GM19467 (cell line): ENCODE measurements around the gene MROH9.
"Not testable (repeated sequence)": the region's sequence is repeated elsewhere in the genome, so short reads cannot be mapped to it uniquely, and the experiment has no call there.

Experiments
- ATAC-seq: cut with Tn5 transposase; IDR thresholded peaks from one replicate; pipeline ENCODE4 v1.9.1; 2021; ENCODE audit warnings: mild to moderate bottlenecking, moderate library complexity; ENCODE audit not compliant: unreplicated experiment

Gene MROH9

GRCh38 chr1:170935231-170935630, at the start of gene MROH9:
Gene MROH9, plus strand, starts transcription at chr1:170935534. Its CDS starts 10,023 bp downstream, at chr1:170945557.
- no peak for ATAC-seq

DNA sequence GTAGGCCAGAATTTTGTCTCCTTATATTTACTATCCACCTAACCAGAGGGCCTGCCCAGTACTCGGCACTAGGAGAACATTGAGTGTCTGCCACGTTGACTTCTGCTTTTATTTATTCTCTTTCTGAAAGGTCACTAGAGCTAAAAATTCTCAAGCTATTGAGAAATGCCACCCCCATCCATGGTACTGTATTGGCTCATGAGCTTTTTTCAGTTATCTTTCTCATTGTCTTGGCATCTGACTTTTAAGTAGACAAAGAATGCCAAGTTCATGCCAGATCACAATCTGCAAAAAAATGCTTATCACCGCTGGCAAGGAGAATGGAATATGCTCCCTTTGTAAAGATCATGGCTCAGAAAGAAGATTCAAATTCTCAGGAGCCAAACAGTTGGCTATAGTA, 49.8 kb upstream of the MROH9 start:
- ATAC-seq = no peak

DNA sequence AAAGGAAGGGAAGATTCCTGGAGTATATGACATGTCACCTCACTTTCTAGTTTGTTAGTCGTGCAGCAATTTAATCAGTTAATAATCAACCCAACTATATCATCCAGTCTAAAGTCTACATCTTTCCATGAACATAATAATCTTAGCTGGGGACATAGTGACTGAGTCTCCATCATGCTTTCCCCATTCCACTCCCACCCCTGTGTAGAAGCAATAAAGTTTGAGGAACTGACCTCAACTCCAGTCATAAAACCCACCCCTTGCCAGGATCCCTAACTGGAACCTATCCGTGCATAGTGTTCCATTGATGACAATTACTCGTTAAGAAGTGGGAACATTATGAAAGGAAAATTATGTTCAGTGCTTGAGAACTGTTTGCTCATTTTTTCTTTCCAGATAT, 48.9 kb upstream of the MROH9 start:
- ATAC-seq = no peak

DNA sequence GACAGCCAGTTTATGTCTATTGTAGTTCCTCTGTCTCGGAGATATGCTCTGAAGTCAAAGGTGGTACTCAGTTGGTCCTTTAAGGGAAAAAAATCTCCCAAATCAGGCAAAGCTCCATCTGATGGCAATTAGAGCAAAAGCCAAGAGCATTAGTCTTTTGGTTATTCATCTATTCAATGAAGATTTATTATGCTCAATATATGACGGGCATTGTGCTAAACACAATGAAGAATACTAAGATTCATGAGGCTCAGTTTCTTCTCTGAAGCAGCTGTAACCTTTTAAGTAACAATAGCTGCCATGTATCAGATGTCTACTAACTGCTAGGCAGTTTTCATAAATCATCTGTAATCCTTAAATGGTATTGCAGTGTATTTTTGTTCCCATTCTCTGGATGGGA, 47.6 kb upstream of the MROH9 start:
- ATAC-seq = no peak

DNA sequence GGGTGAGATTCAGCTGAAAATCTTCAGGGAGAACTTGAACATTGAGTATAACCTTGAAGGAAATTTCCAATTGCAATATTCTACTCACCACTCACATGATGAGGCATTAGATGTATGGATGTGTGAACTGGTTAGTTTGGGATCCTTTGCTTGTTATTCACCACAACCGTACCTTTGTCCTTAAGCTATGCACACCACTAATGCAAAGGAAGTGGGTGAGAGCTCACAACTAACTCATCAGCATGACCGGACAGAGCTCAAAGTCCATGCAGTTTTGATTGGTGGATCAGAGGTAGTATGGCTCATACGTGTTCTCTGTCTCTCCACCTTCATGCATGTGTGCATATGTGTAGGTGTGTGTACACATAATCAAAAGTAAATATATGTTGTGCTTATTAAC, 43.5 kb upstream of the MROH9 start:
- ATAC-seq = no peak

DNA sequence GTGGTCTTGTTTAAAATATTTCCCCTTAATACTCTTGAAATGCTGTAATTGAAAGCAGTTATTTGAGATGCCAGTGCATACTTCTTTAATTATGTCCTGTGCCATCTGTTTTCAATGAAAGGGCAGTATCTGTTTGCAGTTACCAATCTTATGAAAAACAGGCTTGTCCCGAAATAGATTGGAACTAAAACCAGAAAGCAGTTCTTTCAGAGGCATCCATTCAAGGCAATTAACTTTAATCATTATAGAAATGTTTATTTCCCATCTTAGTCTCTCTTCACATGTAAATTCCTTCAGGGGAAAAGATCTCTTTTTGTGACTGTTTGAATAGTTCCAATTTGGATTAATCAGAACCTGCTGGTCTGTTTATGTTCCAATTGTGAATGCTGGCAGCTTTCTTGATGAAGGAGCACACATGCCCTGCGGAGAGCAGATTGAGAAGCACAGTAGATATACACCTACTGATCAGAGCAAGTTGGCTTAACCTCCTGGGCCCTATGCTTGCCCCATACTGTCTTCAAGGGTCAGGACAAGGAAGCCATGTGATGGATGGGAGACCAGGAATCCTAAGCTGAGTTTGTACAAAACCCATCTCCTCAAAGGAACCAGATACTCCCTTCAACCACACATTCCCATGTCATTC, 41.6 kb upstream of the MROH9 start:
- no peak for ATAC-seq

DNA sequence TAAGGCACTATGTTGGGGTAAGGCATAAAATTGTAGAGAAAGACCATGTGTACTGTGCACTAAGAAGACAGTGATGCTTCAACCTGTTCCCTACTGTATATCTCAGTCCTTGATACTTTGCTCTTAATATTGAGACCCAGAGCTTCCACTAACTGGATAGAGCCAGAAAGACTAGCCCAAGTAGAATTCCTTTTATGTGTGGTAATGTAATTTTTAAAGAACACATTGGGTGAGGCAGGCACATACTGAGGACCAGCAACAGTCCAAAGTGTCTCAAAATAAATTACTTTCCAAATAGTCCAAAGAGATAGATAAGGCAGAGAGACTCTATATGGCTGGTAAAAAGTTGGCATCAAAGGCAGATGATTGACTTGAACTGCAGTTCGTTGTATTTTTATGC, 31.4 kb upstream of the MROH9 start:
- ATAC-seq = no peak

- no peak for ATAC-seq
Measured at GRCh38 chr1:170908942-170909341, 26.4 kb upstream of the MROH9 start.

DNA sequence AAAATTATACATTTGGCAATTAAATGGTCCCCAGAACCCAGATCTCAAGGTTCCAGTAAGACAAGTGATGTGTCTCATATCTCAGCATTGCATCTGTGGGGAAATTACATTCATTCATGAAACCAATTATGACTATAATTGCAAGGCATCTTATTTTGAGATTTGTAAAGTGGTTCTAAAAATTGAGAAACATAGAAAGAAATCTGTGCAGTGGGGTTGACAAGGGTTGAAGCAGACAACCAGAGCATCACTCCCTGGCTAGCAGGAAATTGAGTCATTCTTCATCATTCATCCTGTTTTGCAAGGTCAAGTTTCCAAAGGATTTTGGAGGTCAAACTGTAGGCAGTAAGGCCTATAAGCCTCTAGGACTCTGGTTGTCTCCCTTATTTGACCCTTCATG, 25.1 kb upstream of the MROH9 start:
- no peak for ATAC-seq

DNA sequence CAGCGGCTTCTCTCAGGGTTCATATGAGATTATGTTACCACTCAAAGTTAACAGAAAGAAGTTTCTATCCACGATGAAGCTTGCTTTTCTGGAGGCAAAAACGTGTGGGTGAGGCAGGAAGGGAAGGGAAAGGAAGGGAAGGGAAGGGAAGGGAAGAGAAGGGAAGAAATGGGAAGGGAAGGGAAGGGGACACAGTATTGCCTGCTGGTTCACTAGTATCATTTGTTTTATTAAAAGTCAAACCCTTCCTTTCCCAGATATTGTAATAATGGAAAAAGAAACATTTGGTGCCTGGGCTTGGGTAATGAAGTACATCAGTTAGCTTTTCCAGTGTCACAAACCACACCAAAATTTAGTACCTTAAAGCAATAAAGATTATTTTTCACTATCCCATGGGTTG, 18.0 kb upstream of the MROH9 start:
- no peak for ATAC-seq

DNA sequence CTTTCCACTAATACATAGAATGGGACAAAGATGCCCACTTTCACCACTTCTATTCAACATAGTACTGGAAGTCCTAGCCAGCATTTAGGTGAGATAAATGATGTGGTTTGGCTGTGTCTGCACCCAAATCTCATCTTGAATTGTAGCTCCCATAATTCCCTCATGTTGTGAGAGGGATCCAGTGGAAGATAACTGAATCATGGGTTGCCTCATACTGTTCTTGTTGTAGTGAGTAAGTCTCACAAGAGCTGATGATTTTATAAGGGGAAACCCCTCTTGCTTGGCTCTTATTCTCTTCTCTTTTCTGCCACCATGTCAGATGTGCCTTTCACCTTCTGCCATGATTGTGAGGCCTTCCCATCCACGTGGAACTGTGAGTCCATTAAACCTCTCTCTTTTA, 10.7 kb upstream of the MROH9 start:
- ATAC-seq = not testable (repeated sequence)

DNA sequence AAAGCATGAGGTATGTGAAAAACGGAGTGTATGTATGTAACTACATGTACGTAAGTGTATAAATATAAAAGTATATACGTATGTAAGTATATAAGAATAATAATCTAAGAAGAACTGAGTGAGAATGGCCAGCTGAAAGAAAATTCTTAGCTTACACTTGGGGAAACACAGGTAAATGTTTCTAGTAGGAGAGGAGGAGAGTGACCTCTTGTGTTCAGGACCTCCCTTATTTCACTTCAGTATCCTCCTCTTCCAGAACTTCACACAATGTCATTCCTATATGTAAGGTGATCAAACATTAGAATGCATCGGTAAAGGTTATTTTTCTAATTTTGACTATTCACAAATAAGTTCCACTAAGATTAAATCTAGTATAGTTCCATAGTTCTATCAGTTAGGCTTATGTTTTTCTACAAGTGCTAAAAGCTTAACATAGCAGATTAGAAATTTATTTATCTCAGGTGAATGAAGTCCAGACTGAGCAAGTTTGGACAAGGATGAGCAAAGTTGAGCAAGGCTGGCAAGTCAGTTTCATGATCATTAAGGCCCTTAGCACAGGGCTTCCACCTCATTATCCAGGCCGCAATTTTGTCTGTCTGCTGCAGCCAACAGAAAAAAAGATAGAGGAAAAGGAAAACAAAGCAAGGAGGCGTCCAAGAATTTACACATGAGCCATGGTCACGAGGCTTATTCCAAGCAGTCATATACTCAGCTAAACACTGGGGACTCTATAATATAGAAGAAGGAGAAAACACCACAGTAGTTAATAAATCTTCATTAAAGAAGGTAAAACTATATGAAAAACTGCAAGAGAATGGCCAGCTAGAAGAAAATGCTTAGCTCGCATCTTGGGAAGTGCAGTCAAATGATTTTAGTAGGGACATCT, 7.1 kb upstream of the MROH9 start:
- no peak for ATAC-seq

DNA sequence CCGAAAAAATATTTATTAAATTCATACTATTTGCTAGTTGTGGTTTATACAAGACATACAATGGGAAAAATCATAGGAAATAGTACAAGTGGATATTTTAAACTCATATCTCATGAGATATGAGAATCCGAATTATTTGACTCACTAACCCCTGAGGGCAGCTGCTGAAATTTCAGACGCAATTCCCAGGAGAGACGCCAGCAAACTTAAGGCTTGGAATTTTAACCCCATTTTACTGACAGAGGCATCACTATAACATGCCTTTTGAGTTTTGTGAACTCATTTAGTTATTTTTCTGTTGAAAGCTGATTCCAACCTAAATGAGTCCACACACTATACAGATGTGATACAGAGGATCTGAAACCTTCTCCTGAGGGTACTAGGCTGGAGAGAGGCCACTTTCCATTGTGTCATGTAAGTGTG, 5.9 kb upstream of the MROH9 start:
- no peak for ATAC-seq

DNA sequence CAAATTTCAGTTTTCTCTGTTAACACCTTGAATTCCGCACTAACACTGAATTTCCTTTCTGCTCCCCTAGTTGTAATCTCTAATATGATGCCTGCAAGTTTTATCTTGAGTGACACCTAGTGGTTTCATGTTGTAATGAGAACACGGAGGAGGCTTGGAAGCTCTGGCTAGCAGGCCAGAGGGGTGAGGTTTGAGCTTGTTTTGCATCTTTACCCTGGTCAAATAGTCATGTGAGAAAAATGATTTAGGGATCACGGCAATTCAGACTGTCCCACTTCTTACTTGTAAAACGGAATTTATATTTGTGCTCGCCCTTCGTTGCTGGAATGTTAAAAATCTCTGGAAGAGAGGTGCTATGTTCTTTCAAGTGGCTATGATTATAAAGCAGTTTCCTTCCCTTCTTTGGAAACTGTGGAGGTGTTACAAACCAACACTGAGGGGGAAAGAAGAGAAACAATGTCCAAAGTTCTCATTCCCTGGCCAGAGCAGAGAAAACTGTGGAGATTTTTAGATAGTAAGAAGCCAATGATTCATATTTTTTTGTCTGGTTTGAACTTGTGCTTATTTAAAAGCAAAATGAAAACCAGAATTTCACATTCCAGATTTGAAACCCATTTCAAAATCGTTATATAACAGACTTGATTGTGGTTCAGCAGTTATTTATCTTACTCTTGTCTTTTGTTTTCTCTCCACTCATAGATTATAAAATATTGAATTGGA, 5.3 kb upstream of the MROH9 start:
- ATAC-seq = peak; percentile 94

DNA sequence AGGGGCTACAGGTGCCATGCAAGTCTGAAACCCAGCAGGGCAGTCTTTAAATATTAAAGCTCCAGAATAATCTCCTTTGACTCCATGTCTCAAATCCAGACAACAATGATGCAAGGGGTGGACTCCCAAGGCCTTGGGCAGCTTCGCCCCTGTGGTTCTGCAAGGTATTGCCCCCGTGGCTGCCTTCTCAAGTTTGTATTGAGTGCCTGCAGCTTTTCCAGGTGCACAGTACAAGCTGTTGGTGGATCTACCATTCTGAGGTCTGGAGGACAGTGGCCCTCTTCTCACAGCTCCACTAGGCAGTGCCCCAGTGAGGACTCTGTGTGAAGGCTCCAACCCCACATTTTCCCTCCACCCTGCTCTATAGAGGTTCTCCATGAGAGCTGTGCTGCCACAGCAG, 3.7 kb upstream of the MROH9 start:
- ATAC-seq = no peak

DNA sequence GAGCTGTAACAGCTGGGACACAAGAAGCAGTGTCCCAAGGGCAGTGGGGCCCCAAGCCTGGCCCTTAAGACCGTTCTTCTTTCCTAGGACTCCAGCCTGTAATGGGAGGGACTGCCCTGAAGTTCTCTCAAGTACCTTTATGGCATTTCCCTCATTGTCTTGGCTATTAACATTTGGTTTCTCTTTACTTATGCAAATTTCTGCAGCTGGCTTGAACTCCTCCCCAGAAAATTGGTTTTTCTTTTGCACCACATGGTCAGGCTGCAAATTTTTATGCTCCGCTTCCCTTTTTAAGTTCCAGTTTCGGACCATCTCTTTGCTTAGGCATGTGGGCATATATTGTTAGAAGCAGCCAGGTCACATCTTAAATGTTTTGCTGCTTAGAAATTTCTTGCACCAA, 3.1 kb upstream of the MROH9 start:
- no peak for ATAC-seq

DNA sequence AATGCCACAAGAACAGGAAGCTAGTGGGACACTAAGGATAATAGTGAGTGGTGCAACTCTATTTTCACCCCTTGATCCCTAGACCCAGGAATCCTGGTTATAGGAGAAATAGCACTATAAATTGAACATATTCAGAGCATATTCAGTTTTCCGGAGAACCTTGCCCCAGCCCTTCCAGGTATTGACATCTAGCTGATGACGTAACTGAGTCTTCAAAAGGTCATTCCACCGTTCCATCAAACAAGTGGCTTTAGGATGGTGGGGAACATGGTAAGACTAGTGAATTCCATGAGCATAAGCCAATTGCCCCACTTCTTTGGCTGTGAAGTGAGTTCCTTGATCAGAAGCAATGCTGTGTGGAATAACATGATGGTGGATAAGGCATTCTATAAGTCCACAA, 2.9 kb downstream of the MROH9 start:
- no peak for ATAC-seq

- ATAC-seq = no peak
Measured at GRCh38 chr1:170939476-170939875, 4.1 kb downstream of the MROH9 start.

GRCh38 chr1:170951744-170952143, 16.4 kb downstream of the MROH9 start:
- ATAC-seq = not testable (repeated sequence)

GRCh38 chr1:170959385-170959784, 24.1 kb downstream of the MROH9 start:
- no peak for ATAC-seq

- no peak for ATAC-seq
Measured at GRCh38 chr1:170964506-170964905, 29.2 kb downstream of the MROH9 start.
